Urinary bladder (tissue), 4 donors: Measurements from ENCODE around the gene MAPKAPK3. TPM values are rescaled to one million over a fixed set of nuclear protein-coding genes. Genes with fewer than 3 reads are reported as not detected.

ENCODE experiments used
- DNase-seq: peaks from one replicate; pipeline ENCODE4 v3.0.0-alpha.2; 2015; ENCODE audit errors: extremely low spot score
- H3K27ac ChIP-seq: one replicate; pipeline ENCODE4 v1.5.1; 2013; ENCODE audit warnings: low read depth, mild to moderate bottlenecking, moderate library complexity
- H3K36me3 ChIP-seq: one replicate; pipeline ENCODE4 v1.6.1; 2013; ENCODE audit warnings: mild to moderate bottlenecking, moderate library complexity; ENCODE audit not compliant: insufficient read depth
- H3K4me1 ChIP-seq: one replicate; pipeline ENCODE4 v1.6.1; 2013; ENCODE audit warnings: mild to moderate bottlenecking, moderate library complexity; ENCODE audit not compliant: insufficient read depth
- H3K4me3 ChIP-seq: one replicate; pipeline ENCODE4 v1.5.1; 2013; ENCODE audit warnings: low read depth, low read length
- WGBS: extraction: QIAGEN DNeasy Blood & Tissue Kit; methylation state at CpG from one replicate; pipeline ENCODE4 v1.1.7; 2013; 5-methylcytosine and 5-hydroxymethylcytosine counted together
- polyA plus RNA-seq: library from polyadenylated mRNA; stranded (reverse); fragments of 200-250 nt; gene quantifications from one replicate; pipeline ENCODE4 v1.2.3, GENCODE V29; 2013
- total RNA-seq: library from RNA; depleted of rRNA; stranded (reverse); fragments of >200 nt; gene quantifications from one replicate; pipeline ENCODE4 v1.2.3, GENCODE V29; 2014
- donor health status: healthy with polysubstance abuse.
- donor health status: healthy.

MAPKAPK3 gene
- total and polyA plus RNA-seq, 2 donors = 20.5 to 23.0 TPM

DNA sequence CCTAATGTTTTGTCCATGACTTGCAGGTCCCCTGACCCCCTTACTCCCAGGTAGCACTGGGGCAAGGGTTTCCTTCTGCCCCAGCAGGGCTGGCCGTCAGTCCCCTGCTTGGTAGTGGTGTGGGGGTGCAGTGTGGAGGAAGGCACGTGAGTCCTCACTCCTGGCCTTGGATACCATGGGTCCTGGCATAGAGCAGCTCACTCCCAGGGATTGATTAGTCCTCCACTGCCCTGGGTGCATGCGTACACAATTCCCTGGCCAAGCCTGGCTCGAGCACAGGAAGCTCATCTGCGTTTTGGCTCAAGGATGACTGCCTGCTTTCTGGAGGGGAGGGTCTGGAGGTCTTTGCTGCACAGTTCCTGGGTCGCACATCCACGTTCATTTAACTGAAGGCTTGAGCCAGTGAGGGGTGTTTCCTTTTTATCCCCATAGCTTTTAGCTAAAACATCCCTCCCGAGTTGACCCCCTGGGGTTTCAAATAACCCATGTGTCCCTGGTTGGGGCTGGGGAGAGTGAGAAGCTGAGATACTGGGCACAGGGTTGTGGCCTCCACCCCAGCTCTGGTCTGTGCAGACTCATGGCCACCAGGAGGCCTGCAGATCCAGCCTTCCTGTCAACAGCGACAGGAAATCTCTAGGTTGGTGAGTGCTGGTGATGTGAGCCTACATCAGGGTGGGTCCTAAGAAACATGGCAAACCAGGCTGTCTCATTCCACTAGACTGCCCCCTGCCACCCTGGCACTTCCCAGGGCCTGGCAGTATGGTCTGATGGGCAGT lies 36.1 kb upstream of the MAPKAPK3 start:
- Histone ChIP-seq H3K27ac (no peak overlapping the region), H3K4me1 (no peaks in the 10 kb centered on the region), H3K36me3 (no peaks in the 10 kb centered on the region), H3K4me3 (no peak overlapping the region)
- WGBS = 80% methylated on average over 9 of the region's 9 CpGs
- DNase-seq = no peak

DNA sequence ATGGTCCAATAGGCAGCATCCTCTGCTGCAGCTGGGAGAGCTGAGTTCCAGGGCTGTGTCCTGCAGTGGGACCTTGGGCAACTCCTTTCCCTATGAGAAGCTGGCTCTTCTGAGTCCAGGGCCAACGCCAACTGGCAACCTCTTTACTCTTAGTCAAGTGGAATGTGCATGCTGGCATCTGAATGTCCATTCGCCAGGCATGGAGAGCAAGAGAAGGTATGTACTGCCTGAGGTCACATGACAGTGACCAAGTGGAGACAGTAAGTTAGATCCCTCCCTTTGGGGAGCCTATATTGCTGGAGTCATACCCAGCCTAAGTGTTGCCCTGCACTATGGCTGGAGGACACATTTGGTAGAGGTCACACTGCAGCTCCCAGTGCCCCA lies 35.5 kb upstream of the MAPKAPK3 start:
- H3K4me3 ChIP-seq = no peak overlapping the region
- H3K36me3 ChIP-seq = no peaks in the 10 kb centered on the region
- no peak for DNase-seq
- no peaks in the 10 kb centered on the region for H3K4me1 ChIP-seq
- no peak overlapping the region for H3K27ac ChIP-seq
- WGBS = 96% methylated on average over 2 of the region's 2 CpGs

DNA sequence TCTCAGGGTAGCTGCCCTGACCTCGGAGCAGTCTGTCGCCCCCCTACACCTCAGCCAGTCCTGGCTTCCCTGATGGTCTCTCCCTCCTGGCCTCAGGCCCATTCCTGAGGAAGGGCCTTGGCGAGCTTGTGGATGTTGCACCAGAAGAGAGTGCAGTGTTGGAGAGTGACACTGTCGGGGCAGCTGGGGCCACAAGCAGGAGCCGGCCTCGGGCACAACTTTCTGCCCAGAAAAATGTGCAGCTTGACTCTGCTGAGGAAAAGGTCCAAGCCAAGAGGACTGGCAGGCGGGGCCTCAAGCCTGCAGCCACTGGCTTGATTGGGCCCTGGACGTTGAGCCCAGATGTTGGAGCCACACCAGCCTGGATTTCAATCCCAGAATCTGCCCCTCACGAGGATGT lies 34.9 kb upstream of the MAPKAPK3 start:
- Histone ChIP-seq H3K36me3 (no peaks in the 10 kb centered on the region), H3K27ac (no peak overlapping the region), H3K4me3 (no peak overlapping the region), H3K4me1 (no peaks in the 10 kb centered on the region)
- DNase-seq = no peak
- WGBS = 72% methylated on average over 9 of the region's 9 CpGs

DNA sequence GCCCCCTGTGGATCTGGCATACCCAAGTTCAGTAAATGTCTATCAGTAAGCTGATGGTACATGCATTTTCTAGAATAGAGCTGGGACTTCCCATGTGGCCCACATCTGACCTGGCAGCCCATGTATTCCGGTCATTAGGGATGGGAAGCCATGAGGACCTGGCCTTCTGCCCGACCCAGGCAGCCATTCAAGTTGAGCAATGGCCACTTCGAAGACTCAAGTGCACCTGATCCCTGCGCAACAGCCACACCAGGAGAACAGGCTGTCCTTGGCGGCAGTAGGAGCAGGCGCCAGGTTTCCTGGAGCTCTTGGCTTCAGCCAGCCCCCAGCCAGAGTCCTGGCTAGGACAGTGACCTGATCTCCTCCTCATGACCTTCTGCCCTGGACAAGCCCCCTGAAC lies 33.1 kb upstream of the MAPKAPK3 start:
- Histone ChIP-seq H3K36me3 (no peaks in the 10 kb centered on the region), H3K4me3 (no peak overlapping the region), H3K4me1 (no peaks in the 10 kb centered on the region), H3K27ac (no peak overlapping the region)
- 84% methylated on average over 6 of the region's 6 CpGs for WGBS
- DNase-seq = no peak

DNA sequence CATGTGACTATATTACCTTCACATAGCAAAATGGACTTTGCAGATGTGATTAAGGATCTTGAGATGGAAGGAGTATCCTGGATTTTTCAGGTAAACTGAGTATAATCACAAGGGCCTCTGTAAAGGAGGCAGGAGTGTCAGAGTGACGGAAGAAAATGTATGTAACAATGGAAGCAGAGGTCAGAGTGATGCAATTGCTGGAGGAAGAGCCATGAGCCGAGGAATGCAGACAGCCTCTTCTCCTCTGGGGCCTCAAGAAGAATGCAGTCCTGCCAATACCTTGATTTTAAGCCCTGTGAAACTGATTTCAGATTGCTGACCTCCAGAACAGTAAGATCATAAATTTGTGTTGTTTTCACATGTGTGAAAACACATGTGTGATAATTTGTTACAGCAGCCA lies 32.6 kb upstream of the MAPKAPK3 start:
- Histone ChIP-seq H3K4me3 (no peak overlapping the region), H3K4me1 (no peaks in the 10 kb centered on the region), H3K36me3 (no peaks in the 10 kb centered on the region), H3K27ac (no peak overlapping the region)
- 71% methylated on average over 2 of the region's 2 CpGs for WGBS
- no peak for DNase-seq

DNA sequence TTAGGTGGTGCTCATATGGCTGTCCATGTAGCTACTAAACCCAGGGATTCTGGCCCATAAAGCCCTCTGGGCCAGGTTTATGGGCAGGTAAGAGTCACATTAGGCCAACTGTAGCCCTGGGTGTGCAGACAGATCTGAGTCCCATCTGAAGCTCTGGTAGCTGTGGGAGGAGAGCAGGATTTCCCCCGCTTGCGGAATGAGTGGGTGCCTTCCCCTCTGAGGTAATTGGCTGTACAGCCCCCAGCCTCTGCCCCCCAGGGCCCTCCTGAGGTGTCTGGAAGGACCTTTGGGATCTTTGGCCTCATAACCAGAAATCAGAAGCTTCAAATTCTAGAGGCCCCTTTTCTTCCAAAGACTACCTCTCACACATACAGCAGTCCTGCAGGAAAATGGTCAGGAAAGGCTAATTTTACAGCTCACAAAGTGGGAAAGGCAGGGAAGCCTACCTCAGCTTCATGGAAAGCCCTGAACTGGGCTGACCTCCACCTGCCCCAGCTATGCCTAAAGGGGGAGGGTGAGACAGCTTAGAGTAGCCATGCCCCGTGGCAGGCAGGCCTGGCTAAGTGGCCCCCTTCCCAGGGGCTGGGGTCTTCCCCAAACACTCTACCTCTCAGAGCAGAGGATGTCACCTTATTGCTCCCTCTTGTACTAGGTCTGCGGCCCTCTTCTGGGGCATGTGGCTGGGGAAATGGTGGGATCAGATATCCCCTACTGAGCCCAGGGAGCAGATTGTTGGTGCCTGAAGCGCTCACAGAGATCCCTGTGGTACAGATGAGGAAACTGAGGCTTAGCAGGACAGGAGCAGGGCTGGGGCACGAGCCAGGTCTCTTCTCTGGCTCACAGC lies 30.8 kb upstream of the MAPKAPK3 start:
- H3K4me1 ChIP-seq = no peaks in the 10 kb centered on the region
- no peak overlapping the region for H3K27ac ChIP-seq
- H3K4me3 ChIP-seq = no peak overlapping the region
- no peaks in the 10 kb centered on the region for H3K36me3 ChIP-seq
- DNase-seq = no peak
- WGBS = 87% methylated on average over 6 of the region's 6 CpGs

DNA sequence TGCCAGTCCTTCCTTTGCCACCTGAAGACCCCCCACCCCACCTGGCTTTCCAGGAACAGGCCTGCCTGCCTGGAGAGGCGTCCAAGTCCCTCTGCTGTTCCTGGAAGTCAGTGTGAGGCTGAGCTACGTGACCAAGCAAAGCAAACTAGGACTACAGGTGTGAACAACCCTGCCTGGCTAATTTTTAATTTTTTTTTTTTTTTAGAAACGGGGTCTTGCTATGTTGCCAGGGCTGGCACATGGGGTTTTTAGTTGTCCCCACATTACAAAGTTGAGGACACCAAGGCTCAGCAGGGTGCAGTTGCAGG lies 30.2 kb upstream of the MAPKAPK3 start:
- no peak overlapping the region for H3K27ac ChIP-seq
- no peak for DNase-seq
- H3K4me3 ChIP-seq = no peak overlapping the region
- 83% methylated on average over 3 of the region's 3 CpGs for WGBS
- H3K36me3 ChIP-seq = no peaks in the 10 kb centered on the region
- no peaks in the 10 kb centered on the region for H3K4me1 ChIP-seq

DNA sequence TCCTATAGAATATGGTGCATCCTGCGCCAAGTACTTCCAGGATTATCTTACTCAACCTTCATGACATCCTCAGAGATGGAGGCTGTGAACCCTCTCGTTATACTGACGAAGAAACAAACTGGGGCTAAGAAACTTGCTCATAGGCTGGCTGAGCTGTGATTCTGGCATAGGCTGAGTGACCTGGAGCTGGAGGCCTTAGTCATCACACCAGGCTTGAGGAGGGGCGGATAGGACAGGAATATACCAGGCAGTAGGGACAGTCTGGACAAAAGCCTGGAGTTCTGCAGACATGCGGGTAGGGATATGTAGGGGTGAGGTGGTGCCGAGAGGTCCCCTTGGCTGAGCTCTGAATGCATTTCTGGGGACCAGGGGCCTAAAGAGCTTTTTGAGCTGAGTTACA lies 29.6 kb upstream of the MAPKAPK3 start:
- H3K4me3 ChIP-seq = no peak overlapping the region
- no peaks in the 10 kb centered on the region for H3K36me3 ChIP-seq
- H3K4me1 ChIP-seq = no peaks in the 10 kb centered on the region
- WGBS = 83% methylated on average over 6 of the region's 6 CpGs
- no peak for DNase-seq
- H3K27ac ChIP-seq = no peak overlapping the region

DNA sequence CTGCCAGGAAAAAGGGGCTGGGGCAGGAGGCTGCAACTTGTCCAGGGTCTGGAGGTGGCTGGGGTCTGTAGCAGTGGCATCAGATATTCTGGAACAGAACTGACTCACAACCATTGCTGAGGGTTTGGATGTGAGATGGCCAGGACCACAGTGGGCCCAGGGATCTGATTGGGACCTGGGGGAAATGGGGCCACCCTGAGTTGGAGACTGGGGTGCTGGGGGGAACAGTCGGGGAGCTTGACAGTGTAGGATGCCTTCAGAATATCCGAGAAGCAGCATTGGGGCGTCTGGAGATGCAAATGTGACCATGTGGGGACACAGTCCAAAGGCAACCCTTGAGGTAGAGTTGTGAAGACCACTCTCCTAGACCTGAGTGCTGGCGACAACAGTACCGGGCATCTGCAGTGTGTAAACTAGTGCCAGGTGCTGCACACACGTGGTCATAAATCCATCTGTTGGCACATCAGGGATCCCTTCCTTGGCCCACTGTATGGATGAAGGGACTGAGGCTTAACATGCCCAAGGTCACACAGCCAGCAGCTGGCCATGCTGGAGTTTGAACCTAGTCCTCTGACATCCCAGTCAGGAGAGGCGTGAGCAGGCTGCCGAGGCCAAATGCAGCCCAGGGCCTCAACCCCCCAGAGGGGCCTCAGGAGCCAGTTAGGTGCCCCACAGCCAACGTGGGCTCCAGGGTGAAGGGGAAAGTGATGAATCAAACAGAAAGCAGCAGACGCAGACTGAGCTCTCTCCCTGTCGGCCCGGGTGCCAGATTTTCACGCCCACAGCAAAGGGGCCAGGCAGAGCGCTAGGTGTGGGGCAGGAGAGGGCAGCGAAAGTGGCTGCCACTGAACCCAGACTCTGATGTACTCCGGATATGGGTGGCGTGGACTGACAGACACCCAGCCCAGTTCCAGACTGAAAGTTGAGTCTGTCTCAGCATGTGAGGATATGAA lies 28.9 kb upstream of the MAPKAPK3 start:
- H3K4me1 ChIP-seq = no peaks in the 10 kb centered on the region
- no peaks in the 10 kb centered on the region for H3K36me3 ChIP-seq
- H3K4me3 ChIP-seq = no peak overlapping the region
- no peak for DNase-seq
- no peak overlapping the region for H3K27ac ChIP-seq
- WGBS = 58% methylated on average over 17 of the region's 17 CpGs

DNA sequence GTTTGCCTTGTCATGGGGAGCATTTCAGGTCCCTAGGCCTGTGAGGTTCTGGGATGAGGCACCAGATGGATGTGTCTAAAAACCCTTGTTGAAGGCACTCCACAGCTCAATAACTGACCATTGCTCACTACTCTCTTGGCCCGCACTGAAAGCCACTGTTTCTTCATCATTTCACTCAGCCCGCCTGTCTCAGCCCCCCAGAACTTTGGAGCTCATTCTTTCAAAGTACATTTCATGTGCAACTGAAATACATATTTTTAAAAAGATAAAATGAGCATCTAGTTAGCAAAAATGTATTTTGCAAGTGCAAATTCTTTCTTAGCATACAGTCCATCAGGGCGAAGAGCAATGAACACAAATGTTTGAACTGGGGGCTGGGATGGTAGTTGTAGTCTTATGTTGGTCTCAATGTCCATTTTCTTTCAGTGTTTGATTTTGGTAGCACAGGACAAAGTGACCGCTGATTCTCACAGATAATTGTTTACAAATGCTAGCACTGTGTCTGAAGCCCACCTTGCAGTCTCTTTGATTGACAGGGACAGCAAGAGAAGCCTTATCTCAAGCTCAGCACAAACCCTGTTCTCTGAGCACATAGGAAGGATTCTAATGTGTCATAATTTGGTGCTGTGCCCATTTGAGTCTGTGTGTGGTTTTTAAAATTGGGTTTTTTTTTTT lies 28.1 kb upstream of the MAPKAPK3 start:
- no peaks in the 10 kb centered on the region for H3K36me3 ChIP-seq
- WGBS = 86% methylated on average over 4 of the region's 4 CpGs
- H3K4me3 ChIP-seq = no peak overlapping the region
- no peak for DNase-seq
- H3K27ac ChIP-seq = no peak overlapping the region
- no peaks in the 10 kb centered on the region for H3K4me1 ChIP-seq

DNA sequence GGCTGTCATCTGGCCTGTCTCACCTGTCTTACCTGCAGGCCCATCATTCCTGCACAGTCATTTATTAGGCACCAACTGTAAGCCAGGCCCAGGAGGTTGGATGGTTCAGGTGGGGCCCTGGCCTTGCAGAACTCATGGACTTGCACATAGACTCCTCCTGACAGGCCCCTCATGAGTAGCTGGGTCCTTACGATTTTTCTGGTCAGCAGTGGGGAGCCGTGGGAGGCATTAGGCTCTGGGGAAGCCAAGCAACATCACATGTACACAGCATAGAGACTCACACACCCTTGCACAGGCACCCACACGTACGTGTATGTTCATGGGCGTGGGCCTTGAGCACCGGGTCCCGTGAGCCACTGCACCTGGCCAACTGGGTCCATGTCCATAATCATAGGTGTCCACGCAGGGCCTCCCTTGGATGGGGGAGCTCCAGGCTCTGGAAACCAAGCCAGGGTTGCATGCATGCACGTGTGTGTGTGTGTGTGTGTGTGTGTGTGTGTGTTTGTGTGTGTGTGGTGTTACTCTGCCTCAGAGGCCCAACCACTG lies 25.7 kb upstream of the MAPKAPK3 start:
- WGBS = 61% methylated on average over 9 of the region's 9 CpGs
- Histone ChIP-seq H3K36me3 (no peaks in the 10 kb centered on the region), H3K4me1 (no peaks in the 10 kb centered on the region), H3K27ac (no peak overlapping the region), H3K4me3 (no peak overlapping the region)
- no peak for DNase-seq

DNA sequence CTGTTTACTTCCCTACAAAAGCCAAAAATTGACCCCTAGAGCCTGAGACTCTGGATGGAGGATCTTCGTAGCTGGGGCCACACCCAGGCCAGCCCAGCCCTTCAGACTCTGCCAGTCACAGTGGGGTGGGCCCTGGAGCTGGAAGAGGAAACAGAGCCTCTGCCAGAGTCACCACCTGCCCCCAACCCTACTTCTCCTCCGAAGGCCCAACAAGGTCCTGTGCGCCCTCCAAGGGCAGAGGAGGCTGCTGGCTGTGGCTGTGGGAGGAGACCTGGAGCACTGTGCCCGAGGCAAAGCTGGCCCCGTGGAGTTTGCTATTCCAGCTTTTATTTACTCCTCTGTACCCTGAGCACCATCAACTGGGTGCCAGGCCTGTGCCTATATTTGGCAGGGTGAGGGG lies 24.4 kb upstream of the MAPKAPK3 start:
- H3K4me1 ChIP-seq = no peaks in the 10 kb centered on the region
- no peaks in the 10 kb centered on the region for H3K36me3 ChIP-seq
- H3K4me3 ChIP-seq = no peak overlapping the region
- no peak overlapping the region for H3K27ac ChIP-seq
- no peak for DNase-seq
- 46% methylated on average over 5 of the region's 5 CpGs for WGBS

DNA sequence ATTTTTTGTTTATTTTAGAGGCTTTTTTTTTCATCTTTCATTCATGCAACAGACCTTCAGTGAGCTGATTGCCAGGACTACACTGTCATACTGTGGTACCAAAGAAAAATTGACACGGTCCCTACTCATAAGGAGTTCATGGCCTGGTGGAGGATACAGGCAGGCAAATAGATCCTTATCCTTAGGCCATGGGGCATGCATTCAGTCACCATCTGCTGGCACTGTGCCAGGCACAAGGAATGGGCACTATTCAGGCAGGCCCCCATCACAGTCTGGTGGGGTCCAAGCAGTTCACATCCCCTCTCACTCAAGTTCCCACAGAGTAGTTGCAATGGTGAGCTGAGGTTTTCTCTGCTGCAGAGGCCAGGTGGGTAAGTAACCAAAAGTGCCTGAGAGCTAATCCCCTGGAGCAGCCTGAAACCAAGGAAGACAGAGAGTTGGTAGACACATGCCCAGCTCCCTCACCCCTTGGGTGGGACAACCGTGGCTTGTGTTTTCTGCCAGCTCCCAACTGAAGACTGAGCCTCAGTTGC lies 22.6 kb upstream of the MAPKAPK3 start:
- DNase-seq = no peak
- no peak overlapping the region for H3K27ac ChIP-seq
- H3K4me1 ChIP-seq = no peaks in the 10 kb centered on the region
- H3K4me3 ChIP-seq = no peak overlapping the region
- 37% methylated on average over 2 of the region's 2 CpGs for WGBS
- no peaks in the 10 kb centered on the region for H3K36me3 ChIP-seq
